ENCODE data around the gene ARFIP1.
A peak's percentile ranks its signal among the peaks of the same experiment; 100 is the strongest.

ARFIP1 gene

GRCh38 chr4:152926959-152927358 is 147.2 kb downstream of the ARFIP1 start:
- no peak for DNase-seq (ENCODE audit: low read depth, low spot score)
- Histone ChIP-seq H3K36me3 (ENCODE audit: insufficient read depth, insufficient read length, low read length) (no peaks in the 10 kb centered on the region), H3K27me3 (ENCODE audit: insufficient read depth, insufficient read length) (no peaks in the 10 kb centered on the region), H3K9ac (ENCODE audit: insufficient read length, low read depth) (no peak overlapping the region), H3K4me3 (ENCODE audit: insufficient read length, low read depth) (no peak overlapping the region), H3K4me1 (ENCODE audit: insufficient read depth, insufficient read length) (no peaks in the 10 kb centered on the region), H3K9me3 (ENCODE audit: insufficient read depth, low read length) (no peaks in the 10 kb centered on the region)
- no peak for TF ChIP-seq ZNF274 (IDR thresholded peaks at IDR 0.05; ENCODE audit: low read depth, low read length)
- no peak for TF ChIP-seq YY1 (IDR thresholded peaks at IDR 0.05; ENCODE audit: insufficient read depth, insufficient read length)
- TF ChIP-seq SUZ12 (IDR thresholded peaks at IDR 0.05; ENCODE audit: extremely low read depth, insufficient read depth, insufficient read length): no peak

GRCh38 chr4:152927737-152928136 is 148.0 kb downstream of the ARFIP1 start:
- Histone ChIP-seq H3K27me3 (ENCODE audit: insufficient read depth, insufficient read length) (no peaks in the 10 kb centered on the region), H3K9ac (ENCODE audit: insufficient read length, low read depth) (no peak overlapping the region), H3K36me3 (ENCODE audit: insufficient read depth, insufficient read length, low read length) (no peaks in the 10 kb centered on the region), H3K4me1 (ENCODE audit: insufficient read depth, insufficient read length) (no peaks in the 10 kb centered on the region), H3K9me3 (ENCODE audit: insufficient read depth, low read length) (no peaks in the 10 kb centered on the region), H3K4me3 (ENCODE audit: insufficient read length, low read depth) (no peak overlapping the region)
- no peak for TF ChIP-seq YY1 (IDR thresholded peaks at IDR 0.05; ENCODE audit: insufficient read depth, insufficient read length)
- TF ChIP-seq SUZ12 (IDR thresholded peaks at IDR 0.05; ENCODE audit: extremely low read depth, insufficient read depth, insufficient read length): no peak
- no peak for TF ChIP-seq ZNF274 (IDR thresholded peaks at IDR 0.05; ENCODE audit: low read depth, low read length)
- DNase-seq (ENCODE audit: low read depth, low spot score): no peak

- H3K9ac ChIP-seq (ENCODE audit: insufficient read length, low read depth): no peak overlapping the region
- TF ChIP-seq SUZ12 (IDR thresholded peaks at IDR 0.05; ENCODE audit: extremely low read depth, insufficient read depth, insufficient read length) (no peak), ZNF274 (IDR thresholded peaks at IDR 0.05; ENCODE audit: low read depth, low read length) (no peak), YY1 (IDR thresholded peaks at IDR 0.05; ENCODE audit: insufficient read depth, insufficient read length) (no peak)
These were observed 148.5 kb downstream of the ARFIP1 start for GRCh38 chr4:152928286-152928685.

GRCh38 chr4:152929888-152930287 is 150.1 kb downstream of the ARFIP1 start:
- no peaks in the 10 kb centered on the region for H3K4me1 ChIP-seq (ENCODE audit: insufficient read depth, insufficient read length)
- H3K9me3 ChIP-seq (ENCODE audit: insufficient read depth, low read length): no peaks in the 10 kb centered on the region
- H3K4me3 ChIP-seq (ENCODE audit: insufficient read length, low read depth): no peak overlapping the region
- no peak overlapping the region for H3K9ac ChIP-seq (ENCODE audit: insufficient read length, low read depth)
- no peaks in the 10 kb centered on the region for H3K36me3 ChIP-seq (ENCODE audit: insufficient read depth, insufficient read length, low read length)
- no peak for TF ChIP-seq SUZ12 (IDR thresholded peaks at IDR 0.05; ENCODE audit: extremely low read depth, insufficient read depth, insufficient read length)
- TF ChIP-seq ZNF274 (IDR thresholded peaks at IDR 0.05; ENCODE audit: low read depth, low read length): no peak
- no peak for TF ChIP-seq YY1 (IDR thresholded peaks at IDR 0.05; ENCODE audit: insufficient read depth, insufficient read length)
- no peaks in the 10 kb centered on the region for H3K27me3 ChIP-seq (ENCODE audit: insufficient read depth, insufficient read length)
- no peak for DNase-seq (ENCODE audit: low read depth, low spot score)

More at GRCh38 chr4:152928286-152928685, 148.5 kb downstream of the ARFIP1 start:
- Histone ChIP-seq H3K4me3 (ENCODE audit: insufficient read length, low read depth) (no peak overlapping the region), H3K27me3 (ENCODE audit: insufficient read depth, insufficient read length) (no peaks in the 10 kb centered on the region), H3K9me3 (ENCODE audit: insufficient read depth, low read length) (no peaks in the 10 kb centered on the region), H3K36me3 (ENCODE audit: insufficient read depth, insufficient read length, low read length) (no peaks in the 10 kb centered on the region), H3K4me1 (ENCODE audit: insufficient read depth, insufficient read length) (no peaks in the 10 kb centered on the region)
- no peak for DNase-seq (ENCODE audit: low read depth, low spot score)

- H3K9me3 ChIP-seq (ENCODE audit: insufficient read depth, low read length): no peaks in the 10 kb centered on the region
- H3K4me1 ChIP-seq (ENCODE audit: insufficient read depth, insufficient read length): no peaks in the 10 kb centered on the region
- peak overlapping the region; percentile 75 for H3K4me3 ChIP-seq (ENCODE audit: insufficient read length, low read depth)
- H3K36me3 ChIP-seq (ENCODE audit: insufficient read depth, insufficient read length, low read length): no peaks in the 10 kb centered on the region
- H3K27me3 ChIP-seq (ENCODE audit: insufficient read depth, insufficient read length): peaks cover 27% of the 10 kb centered on the region
- H3K9ac ChIP-seq (ENCODE audit: insufficient read length, low read depth): no peak overlapping the region
- peak; percentile 47 for DNase-seq (ENCODE audit: low read depth, low spot score)
- TF ChIP-seq YY1 (IDR thresholded peaks at IDR 0.05; ENCODE audit: insufficient read depth, insufficient read length): no peak
- TF ChIP-seq ZNF274 (IDR thresholded peaks at IDR 0.05; ENCODE audit: low read depth, low read length): no peak
- TF ChIP-seq SUZ12 (IDR thresholded peaks at IDR 0.05; ENCODE audit: extremely low read depth, insufficient read depth, insufficient read length): no peak
These were observed 155.4 kb downstream of the ARFIP1 start for GRCh38 chr4:152935143-152935542.

- H3K4me1 ChIP-seq (ENCODE audit: insufficient read depth, insufficient read length): no peaks in the 10 kb centered on the region
- no peaks in the 10 kb centered on the region for H3K9me3 ChIP-seq (ENCODE audit: insufficient read depth, low read length)
- no peaks in the 10 kb centered on the region for H3K36me3 ChIP-seq (ENCODE audit: insufficient read depth, insufficient read length, low read length)
- H3K4me3 ChIP-seq (ENCODE audit: insufficient read length, low read depth): peak within 1 kb of the TSS; percentile 75
- peak; percentile 65 for DNase-seq (ENCODE audit: low read depth, low spot score)
- TF ChIP-seq SUZ12 (IDR thresholded peaks at IDR 0.05; ENCODE audit: extremely low read depth, insufficient read depth, insufficient read length) (no peak), ZNF274 (IDR thresholded peaks at IDR 0.05; ENCODE audit: low read depth, low read length) (no peak)
- peaks cover 27% of the 10 kb centered on the region for H3K27me3 ChIP-seq (ENCODE audit: insufficient read depth, insufficient read length)
- H3K9ac ChIP-seq (ENCODE audit: insufficient read length, low read depth): peak within 1 kb of the TSS; percentile 86
These were observed 156.1 kb downstream of the ARFIP1 start, which contains the start of gene FHDC1 for GRCh38 chr4:152935631-152936445. Gene FHDC1, plus strand, starts transcription at chr4:152936323. Its CDS starts 6,735 bp downstream, at chr4:152943058.

- no peak for TF ChIP-seq YY1 (IDR thresholded peaks at IDR 0.05; ENCODE audit: insufficient read depth, insufficient read length)
- H3K4me3 ChIP-seq (ENCODE audit: insufficient read length, low read depth): peak overlapping the region; percentile 75
- peaks cover 27% of the 10 kb centered on the region for H3K27me3 ChIP-seq (ENCODE audit: insufficient read depth, insufficient read length)
- H3K9ac ChIP-seq (ENCODE audit: insufficient read length, low read depth): peak overlapping the region; percentile 86
- no peaks in the 10 kb centered on the region for H3K4me1 ChIP-seq (ENCODE audit: insufficient read depth, insufficient read length)
- peak; percentile 33 for DNase-seq (ENCODE audit: low read depth, low spot score)
- no peaks in the 10 kb centered on the region for H3K9me3 ChIP-seq (ENCODE audit: insufficient read depth, low read length)
- H3K36me3 ChIP-seq (ENCODE audit: insufficient read depth, insufficient read length, low read length): no peaks in the 10 kb centered on the region
These were observed 156.9 kb downstream of the ARFIP1 start for GRCh38 chr4:152936446-152937335.
